GM21786 (cell line): ENCODE results near the gene SLX9.
"Not testable (repeated sequence)": the region's sequence is repeated elsewhere in the genome, so short reads cannot be mapped to it uniquely, and the experiment has no call there.

ENCODE experiments used
- ATAC-seq: cut with Tn5 transposase; IDR thresholded peaks from one replicate; pipeline ENCODE4 v1.9.1; 2021; ENCODE audit not compliant: unreplicated experiment

SLX9 gene

DNA sequence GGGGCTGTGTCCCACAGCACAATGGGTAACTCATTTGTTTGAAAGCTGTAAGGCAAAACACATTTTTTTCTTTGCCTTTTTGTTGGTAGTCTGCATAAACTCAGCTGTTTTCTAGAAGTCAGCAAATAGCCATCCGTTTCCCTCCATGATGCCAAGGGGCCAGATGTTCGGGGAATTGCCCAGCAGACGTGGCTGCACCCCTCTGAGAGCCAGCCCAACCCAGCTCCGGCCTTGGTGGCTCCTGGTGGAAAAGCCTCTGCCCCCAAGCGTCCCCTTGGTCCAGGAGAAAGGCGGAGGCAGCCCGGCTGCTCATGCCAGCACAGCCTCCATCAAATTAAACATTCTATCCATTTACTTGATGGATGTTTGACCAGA, 76.2 kb downstream of the SLX9 start:
- ATAC-seq, result no peak

- no peak for ATAC-seq
Observed at GRCh38 chr21:45016406-45017038, 76.7 kb downstream of the SLX9 start.

GRCh38 chr21:45017039-45017960, 77.5 kb downstream of the SLX9 start:
- ATAC-seq, result no peak

DNA sequence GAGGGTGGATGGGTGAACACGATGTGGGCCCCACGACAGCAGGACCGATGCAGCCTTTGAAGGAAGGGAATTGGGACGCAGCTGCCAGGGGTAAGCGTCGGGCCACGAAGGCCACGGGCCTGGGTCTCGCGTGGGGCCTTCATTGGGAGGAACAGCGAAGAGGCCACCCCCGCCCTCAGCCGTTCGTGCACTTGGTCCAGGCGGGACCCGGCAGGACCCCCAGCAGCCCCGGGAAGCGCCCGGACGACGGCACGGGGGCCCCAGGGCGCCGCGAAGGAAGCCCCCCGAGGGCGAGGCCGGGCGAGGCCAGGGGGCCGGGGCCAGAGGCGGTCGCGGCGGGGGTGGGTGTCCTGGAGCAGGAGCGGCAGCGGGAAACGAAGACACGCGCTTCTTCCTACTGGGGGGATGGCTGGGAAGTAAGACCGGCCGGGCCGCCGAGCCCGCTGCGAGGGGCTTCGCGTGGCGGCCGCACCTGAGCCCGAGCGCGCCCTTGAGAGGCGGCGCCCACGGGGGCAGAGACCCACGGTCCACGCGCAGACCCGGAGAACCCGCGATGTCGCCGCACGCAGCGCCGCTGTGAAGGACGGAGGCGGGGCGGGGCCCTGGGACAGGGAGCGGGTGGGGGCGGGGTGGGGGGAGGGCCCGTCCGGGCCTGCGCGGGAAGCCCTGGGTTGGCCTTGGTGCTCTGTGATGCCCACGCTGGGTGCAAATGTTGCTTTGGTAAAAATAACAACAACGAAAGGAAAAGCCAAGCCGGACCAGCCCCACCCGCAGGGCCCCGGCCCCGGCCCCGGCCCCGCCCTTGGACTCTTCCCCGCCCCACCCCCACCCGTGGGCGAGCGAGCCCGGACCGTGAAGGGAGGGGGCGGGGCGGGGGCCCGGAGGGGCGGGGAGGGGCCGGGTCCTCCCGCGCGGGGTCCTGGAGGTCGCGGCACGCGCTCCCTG, 78.6 kb downstream of the SLX9 start:
- no peak for ATAC-seq

- no peak for ATAC-seq
Observed at GRCh38 chr21:45019076-45019886, 79.5 kb downstream of the SLX9 start.

DNA sequence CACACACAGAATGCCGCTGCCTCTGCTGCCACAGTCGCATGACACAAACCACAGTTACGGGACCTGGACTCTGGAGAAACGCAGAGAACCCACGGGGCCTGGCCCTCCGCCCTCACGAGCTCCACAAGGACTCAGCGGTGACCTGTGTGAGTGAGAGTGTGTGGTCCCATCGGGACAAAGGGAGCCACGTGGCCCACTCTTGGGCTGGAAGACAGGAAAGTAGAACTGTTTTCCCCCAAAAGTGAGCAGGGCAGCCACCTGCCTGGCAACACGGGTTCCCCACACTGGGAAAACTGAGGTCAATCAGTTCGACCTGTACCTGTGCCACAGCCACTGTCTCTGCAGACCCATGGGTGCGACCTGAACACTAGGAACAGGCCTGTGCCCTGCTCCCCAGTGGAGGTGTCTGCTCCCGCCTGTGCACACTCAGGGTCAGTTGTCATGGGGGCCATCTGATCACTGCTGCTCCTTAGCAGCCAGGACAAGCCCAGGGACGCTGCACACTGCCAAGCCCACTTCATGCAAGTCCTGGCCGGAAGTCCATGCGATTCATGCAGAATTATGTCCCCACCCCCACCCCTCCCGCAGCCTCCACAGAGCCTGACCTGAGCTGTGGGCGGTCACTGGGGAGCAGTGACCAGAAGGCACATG, 80.2 kb downstream of the SLX9 start:
- no peak for ATAC-seq

DNA sequence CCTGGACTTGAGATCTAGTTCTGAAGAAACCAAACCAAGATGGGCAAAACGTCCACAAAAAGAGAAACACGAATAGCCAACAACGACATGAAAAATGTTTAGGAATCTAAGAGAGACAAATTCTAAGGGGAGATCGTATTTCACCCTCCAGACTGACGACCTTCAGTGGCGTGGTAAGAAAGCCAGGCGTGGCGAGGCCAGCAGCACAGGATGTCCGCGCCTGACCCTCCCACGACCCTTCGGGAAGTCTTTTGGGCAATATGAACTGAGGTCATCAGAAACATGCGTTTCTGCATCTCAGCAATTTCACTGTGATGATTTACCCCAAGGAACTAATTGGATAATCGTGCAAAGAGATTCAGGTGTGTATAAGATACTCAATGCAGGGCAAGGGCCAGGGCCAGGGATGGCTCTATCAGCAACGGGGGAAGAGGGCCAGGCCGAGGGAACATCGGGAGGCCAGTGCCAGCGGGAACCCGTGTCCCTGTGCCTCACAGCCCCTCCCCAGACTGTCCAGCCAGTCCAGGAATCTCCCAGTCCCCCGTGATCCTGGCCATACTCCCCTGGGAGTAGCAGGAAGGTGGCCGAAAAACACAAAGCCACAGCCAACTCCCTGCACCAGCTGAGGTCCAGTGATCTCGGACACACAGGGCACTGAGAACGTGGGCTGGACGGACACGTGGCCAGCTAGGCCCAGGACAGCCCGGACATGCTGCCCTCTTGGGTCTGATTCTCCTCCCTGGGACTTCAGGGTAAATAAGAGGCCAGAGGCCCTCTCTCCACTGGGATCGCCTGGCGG, 81.0 kb downstream of the SLX9 start:
- no peak for ATAC-seq

DNA sequence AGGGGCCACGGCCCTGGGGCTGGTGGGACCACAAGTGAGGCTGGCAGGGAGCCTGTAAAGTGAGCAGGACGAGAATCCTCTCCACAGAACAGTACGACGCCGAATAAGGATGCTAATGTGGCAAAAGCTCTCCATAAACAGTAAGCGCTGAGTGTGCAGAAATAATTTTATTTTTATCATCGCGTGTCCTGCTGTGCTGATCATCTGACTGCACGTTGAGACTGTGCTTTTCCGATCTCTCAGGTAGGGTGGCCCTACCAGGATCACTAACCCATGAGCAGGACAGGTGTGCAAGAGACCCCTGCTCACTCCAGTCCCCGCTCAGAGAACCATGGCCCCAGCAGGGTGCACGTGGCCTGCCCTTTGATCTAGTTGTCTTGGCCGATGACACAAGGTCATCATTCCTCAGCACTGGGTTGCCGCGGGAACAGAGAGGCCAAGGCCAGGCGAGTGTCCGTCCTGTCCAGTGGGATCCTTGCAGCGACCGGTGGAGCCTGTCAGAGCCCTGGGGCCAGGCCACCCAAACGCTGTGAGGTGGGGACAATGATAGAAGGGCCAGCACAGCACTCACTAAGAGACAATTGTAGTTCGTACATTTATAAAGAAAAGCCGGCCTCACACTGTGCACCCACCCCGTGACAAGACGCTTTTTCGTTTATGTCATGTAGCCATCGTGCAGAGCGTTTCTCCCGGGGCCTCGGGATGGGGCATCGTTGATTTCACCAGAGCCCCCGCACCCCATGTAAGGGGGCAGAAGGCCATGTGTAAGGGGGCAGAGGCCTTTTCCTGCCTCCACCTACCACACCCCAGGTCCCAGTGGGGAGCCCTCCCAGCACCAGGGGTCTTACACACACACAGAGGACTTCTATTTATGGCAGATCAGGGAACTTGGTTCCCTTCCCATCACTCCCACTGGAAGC, 81.9 kb downstream of the SLX9 start:
- no peak for ATAC-seq

- no peak for ATAC-seq
Observed at GRCh38 chr21:45022348-45022675, 82.5 kb downstream of the SLX9 start.

- ATAC-seq, result no peak
Observed at GRCh38 chr21:45022736-45023135, 82.9 kb downstream of the SLX9 start.

- not testable (repeated sequence) for ATAC-seq
Observed at GRCh38 chr21:45024516-45024915, 84.7 kb downstream of the SLX9 start.

DNA sequence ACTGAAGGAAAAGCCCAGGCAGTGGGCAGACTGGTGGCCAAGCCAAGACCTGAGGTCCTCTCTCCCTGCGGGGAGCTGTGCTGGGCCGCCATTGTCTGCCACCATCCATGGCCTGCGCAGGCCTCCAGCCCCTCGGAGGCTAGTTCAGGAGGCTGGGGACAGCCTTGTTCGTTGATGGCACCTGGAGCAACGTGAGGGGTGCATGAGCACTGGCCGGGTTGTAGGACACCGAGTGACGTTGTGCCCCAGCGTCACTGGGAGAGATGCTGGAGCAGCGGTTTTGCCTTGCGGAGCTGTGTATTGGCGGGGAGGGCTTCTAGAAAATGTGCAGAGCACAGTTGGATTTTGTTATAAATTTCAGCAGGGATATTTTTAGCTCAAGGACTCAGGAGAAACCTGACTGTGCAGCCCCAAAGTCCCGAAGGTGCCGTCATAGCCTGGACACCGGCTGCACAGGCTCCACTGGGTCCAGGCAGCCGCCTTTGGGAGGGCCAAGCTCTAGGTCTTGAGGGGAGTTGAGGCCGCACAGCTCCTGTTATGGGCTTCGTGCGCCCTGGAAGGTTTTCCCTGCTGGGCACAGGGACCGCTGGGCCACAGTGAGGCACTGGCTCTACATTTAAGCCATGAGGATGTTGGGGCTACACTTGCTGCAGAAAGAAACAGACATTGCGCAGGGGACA, 86.4 kb downstream of the SLX9 start:
- ATAC-seq, result no peak
